MM.1S (cell line): ENCODE measurements around the gene ING1.

Experiments
- DNase-seq: peaks from one replicate; pipeline ENCODE4 v3.0.0-alpha.2; 2015
- H2AFZ ChIP-seq: fragments of 300-600 bp; sonication (generic); 2 replicates; pipeline ENCODE4 v1.6.0; 2016; ENCODE audit warnings: antibody characterized with exemption, low read length
- H3F3A ChIP-seq: fragments of 300-600 bp; sonication (generic); 2 replicates; pipeline ENCODE4 v1.6.1; 2016; ENCODE audit warnings: mild to moderate bottlenecking, antibody characterized with exemption, low read length, moderate library complexity, mixed read lengths; ENCODE audit not compliant: insufficient read depth
- H3K27ac ChIP-seq: fragments of 300-600 bp; sonication (generic); 2 replicates; pipeline ENCODE4 v1.5.1; 2016; ENCODE audit warnings: mild to moderate bottlenecking, low read length
- H3K27me3 ChIP-seq: fragments of 300-600 bp; sonication (generic); replicated peaks from 2 replicates; pipeline ENCODE4 v1.6.0; 2016; ENCODE audit warnings: low read length; ENCODE audit not compliant: insufficient read depth
- H3K36me3 ChIP-seq: fragments of 300-600 bp; sonication (generic); replicated peaks from 2 replicates; pipeline ENCODE4 v1.6.1; 2016; ENCODE audit warnings: mild to moderate bottlenecking, low read length, mixed read lengths; ENCODE audit not compliant: insufficient read depth
- H3K4me1 ChIP-seq: fragments of 300-600 bp; sonication (generic); 2 replicates; pipeline ENCODE4 v1.6.1; 2016; ENCODE audit warnings: low read length, mixed read lengths
- H3K4me2 ChIP-seq: fragments of 300-600 bp; sonication (generic); 2 replicates; pipeline ENCODE4 v1.6.0; 2016; ENCODE audit warnings: low read depth, low read length
- H3K4me3 ChIP-seq: fragments of 300-600 bp; sonication (generic); 2 replicates; pipeline ENCODE4 v1.5.1; 2016; ENCODE audit warnings: low read length, mixed read lengths
- H3K79me2 ChIP-seq: fragments of 300-600 bp; sonication (generic); 2 replicates; pipeline ENCODE4 v1.6.1; 2016; ENCODE audit warnings: mixed run types, low read length, mixed read lengths
- H3K9ac ChIP-seq: fragments of 300-600 bp; sonication (generic); 2 replicates; pipeline ENCODE4 v1.6.1; 2016; ENCODE audit warnings: low read length, mixed read lengths
- H3K9me2 ChIP-seq: fragments of 300-600 bp; sonication (generic); replicated peaks from 2 replicates; pipeline ENCODE4 v1.6.1; 2016; ENCODE audit warnings: mild to moderate bottlenecking, low read length, mixed read lengths; ENCODE audit not compliant: insufficient read depth
- H3K9me3 ChIP-seq: fragments of 300-600 bp; sonication (generic); replicated peaks from 2 replicates; pipeline ENCODE4 v1.6.1; 2016; ENCODE audit warnings: mild to moderate bottlenecking, low read length, mixed read lengths; ENCODE audit not compliant: insufficient read depth
- H4K20me1 ChIP-seq: fragments of 300-600 bp; sonication (generic); 2 replicates; pipeline ENCODE4 v1.6.1; 2016; ENCODE audit warnings: mild to moderate bottlenecking, low read length, moderate library complexity, mixed read lengths; ENCODE audit not compliant: insufficient read depth
- CTCF ChIP-seq: fragments of 300-600 bp; sonication (generic); IDR thresholded peaks from 2 replicates; pipeline ENCODE4 v1.5.1; 2016; ENCODE audit warnings: antibody characterized with exemption, low read length, mixed read lengths
- EZH2 ChIP-seq: fragments of 300-600 bp; sonication (generic); optimal IDR thresholded peaks from 2 replicates; pipeline ENCODE3; 2017; ENCODE audit warnings: low read depth, mild to moderate bottlenecking, antibody characterized with exemption, low read length, mixed read lengths
- EZH2phosphoT487 ChIP-seq: fragments of 300-600 bp; sonication (generic); IDR thresholded peaks from 2 replicates; pipeline ENCODE4 v1.6.1; 2018; ENCODE audit warnings: antibody characterized with exemption, low read length

ING1 gene

DNA sequence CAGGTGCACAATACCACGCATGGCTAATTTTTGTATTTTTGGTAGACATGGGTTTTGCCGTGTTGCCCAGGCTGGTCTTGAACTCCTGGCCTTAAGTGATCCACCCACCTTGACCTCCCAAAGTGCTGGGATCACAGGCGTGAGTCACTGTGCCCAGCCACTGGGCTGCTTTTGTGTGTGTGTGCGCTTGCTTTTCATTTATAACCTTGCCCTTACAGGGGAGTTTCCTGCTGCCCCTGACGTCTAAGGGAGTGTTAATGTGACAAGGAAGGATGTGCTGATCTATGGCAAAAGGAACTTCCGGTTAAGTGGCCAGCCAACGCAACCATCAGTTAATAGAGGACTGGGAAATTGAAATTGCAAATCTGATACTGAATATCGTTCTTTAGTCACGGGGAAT lies 57.7 kb downstream of the ING1 start:
- no peaks in the 10 kb centered on the region for H3K9me2 ChIP-seq
- H3K27me3 ChIP-seq = no peaks in the 10 kb centered on the region
- H3K9me3 ChIP-seq = no peaks in the 10 kb centered on the region
- no peak overlapping the region for H3K9ac ChIP-seq
- no peaks in the 10 kb centered on the region for H3F3A ChIP-seq
- no peak overlapping the region for H3K4me3 ChIP-seq
- no peak overlapping the region for H3K27ac ChIP-seq
- TF ChIP-seq EZH2phosphoT487 (no peak), EZH2 (no peak), CTCF (no peak)
- H4K20me1 ChIP-seq = no peaks in the 10 kb centered on the region
- H3K4me1 ChIP-seq = no peaks in the 10 kb centered on the region
- no peaks in the 10 kb centered on the region for H3K79me2 ChIP-seq
- DNase-seq = no peak
- H3K4me2 ChIP-seq = no peak overlapping the region
- H2AFZ ChIP-seq = no peak overlapping the region
- H3K36me3 ChIP-seq = no peaks in the 10 kb centered on the region

GRCh38 chr13:110772091-110772984 lies 58.8 kb downstream of the ING1 start:
- H3K9ac ChIP-seq = no peak overlapping the region
- no peaks in the 10 kb centered on the region for H4K20me1 ChIP-seq
- no peak overlapping the region for H3K4me2 ChIP-seq
- no peaks in the 10 kb centered on the region for H3K79me2 ChIP-seq
- no peak overlapping the region for H3K27ac ChIP-seq
- no peaks in the 10 kb centered on the region for H3K4me1 ChIP-seq
- TF ChIP-seq CTCF (no peak), EZH2 (no peak), EZH2phosphoT487 (no peak)
- no peaks in the 10 kb centered on the region for H3K9me3 ChIP-seq
- no peaks in the 10 kb centered on the region for H3K36me3 ChIP-seq
- H3F3A ChIP-seq = no peaks in the 10 kb centered on the region
- H2AFZ ChIP-seq = no peak overlapping the region
- no peaks in the 10 kb centered on the region for H3K27me3 ChIP-seq
- no peak overlapping the region for H3K4me3 ChIP-seq
- DNase-seq = no peak
- H3K9me2 ChIP-seq = no peaks in the 10 kb centered on the region
